ENCODE measurements around the gene GMCL2. TPM values are rescaled to one million over a fixed set of nuclear protein-coding genes. Genes with fewer than 3 reads are reported as not detected.

GMCL2 gene
- total and polyA plus RNA-seq, 9 of the 15 experiments (the other 6 are each of a cell fraction or from before 2014, with no cell fraction given), result 0.04 TPM; not detected in 8

DNA sequence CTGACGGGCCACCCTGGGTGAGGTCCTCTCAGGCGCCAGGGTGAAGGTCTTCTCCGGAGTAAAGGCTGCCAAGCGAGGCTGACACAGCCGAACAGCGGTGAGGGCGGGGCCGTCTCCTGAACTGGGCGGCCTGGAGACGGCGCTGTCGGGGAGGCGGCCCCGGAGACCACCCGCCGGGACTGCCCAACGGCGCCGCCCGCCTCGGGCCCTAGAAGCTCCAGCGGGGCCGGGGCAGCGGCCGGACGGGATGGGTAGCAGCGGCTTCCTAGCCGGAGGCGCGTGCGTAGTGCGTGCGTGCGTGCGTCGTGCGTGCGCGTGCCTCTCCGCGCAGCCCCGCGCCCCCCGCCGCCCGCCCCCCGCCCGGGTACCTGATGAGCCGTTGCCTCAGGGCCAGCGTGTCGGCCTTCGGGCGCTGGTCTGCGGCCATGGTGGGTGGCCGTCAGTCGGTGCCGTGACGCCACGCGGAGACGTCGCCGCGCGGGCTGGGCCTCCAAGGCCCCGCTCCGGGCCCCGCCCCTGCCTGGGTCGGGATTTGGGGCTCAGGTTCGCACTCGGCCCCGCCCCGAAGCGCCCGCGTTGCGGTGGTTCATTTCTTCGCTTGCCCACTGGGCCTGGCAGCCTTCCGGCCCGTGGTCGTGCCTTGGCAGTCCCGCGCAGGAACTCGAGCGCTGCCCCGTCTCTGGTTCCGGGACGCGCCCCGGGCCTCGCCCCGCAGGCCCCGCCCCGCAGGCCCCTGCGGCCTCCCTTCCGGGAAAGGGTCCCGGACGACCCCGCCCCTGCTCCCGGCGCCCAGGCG lies 45.2 kb upstream of the GMCL2 start, which contains the start of gene PHYKPL (continued):
- TF ChIP-seq YBX1 (IDR thresholded peaks at IDR 0.05) (no peak), MECOM (CRISPR knock-in tag; IDR thresholded peaks at IDR 0.05) (no peak), ZNF707 (CRISPR knock-in tag; conservative IDR thresholded peaks at IDR 0.05) (no peak), GTF2F1 (IDR thresholded peaks at IDR 0.05; ENCODE audit: low read depth, low read length) (no peak), ZNF282 (CRISPR knock-in tag; IDR thresholded peaks at IDR 0.05) (no peak), ZNF175 (CRISPR knock-in tag; IDR thresholded peaks at IDR 0.05; ENCODE audit: low read depth) (no peak), GABPB1 (CRISPR knock-in tag; IDR thresholded peaks at IDR 0.05) (no peak), PBX2 (CRISPR knock-in tag; IDR thresholded peaks at IDR 0.05; ENCODE audit: low read depth) (no peak), PBX2 (tag; conservative IDR thresholded peaks at IDR 0.05; ENCODE audit: low read depth) (no peak), JUND (IDR thresholded peaks at IDR 0.05; ENCODE audit: borderline replicate concordance, low read depth, low read length) (no peak), JUND (tag; IDR thresholded peaks at IDR 0.05; ENCODE audit: borderline replicate concordance, low read depth, low read length) (no peak), FOXJ2 (tag; IDR thresholded peaks at IDR 0.05) (no peak), HDAC1 (IDR thresholded peaks at IDR 0.05) (no peak), SMC3 (conservative IDR thresholded peaks at IDR 0.05; ENCODE audit: insufficient read depth, low read depth, low read length) (no peak), MCM7 (IDR thresholded peaks at IDR 0.05) (no peak), ZNF212 (CRISPR knock-in tag; IDR thresholded peaks at IDR 0.05) (no peak), CHD2 (IDR thresholded peaks at IDR 0.05; ENCODE audit: low read depth, low read length) (no peak), PHF21A (IDR thresholded peaks at IDR 0.05; ENCODE audit: borderline replicate concordance, low read depth) (no peak), ZNF76 (CRISPR knock-in tag; IDR thresholded peaks at IDR 0.05; ENCODE audit: borderline replicate concordance) (no peak), MLX (CRISPR knock-in tag; conservative IDR thresholded peaks at IDR 0.05) (no peak), STAT5B (CRISPR knock-in tag; IDR thresholded peaks at IDR 0.05) (no peak)
- TF ChIP-seq, protein P1, sequence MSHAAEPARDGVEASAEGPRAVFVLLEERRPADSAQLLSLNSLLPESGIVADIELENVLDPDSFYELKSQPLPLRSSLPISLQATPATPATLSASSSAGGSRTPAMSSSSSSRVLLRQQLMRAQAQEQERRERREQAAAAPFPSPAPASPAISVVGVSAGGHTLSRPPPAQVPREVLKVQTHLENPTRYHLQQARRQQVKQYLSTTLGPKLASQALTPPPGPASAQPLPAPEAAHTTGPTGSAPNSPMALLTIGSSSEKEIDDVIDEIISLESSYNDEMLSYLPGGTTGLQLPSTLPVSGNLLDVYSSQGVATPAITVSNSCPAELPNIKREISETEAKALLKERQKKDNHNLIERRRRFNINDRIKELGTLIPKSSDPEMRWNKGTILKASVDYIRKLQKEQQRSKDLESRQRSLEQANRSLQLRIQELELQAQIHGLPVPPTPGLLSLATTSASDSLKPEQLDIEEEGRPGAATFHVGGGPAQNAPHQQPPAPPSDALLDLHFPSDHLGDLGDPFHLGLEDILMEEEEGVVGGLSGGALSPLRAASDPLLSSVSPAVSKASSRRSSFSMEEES (CRISPR knock-in tag; IDR thresholded peaks at IDR 0.05), result no peak

Data from K562 (cell line).